ENCODE results near the gene CYP1A2. TPM values are rescaled to one million over a fixed set of nuclear protein-coding genes. Genes with fewer than 3 reads are reported as not detected.

The CYP1A2 gene
- total and polyA plus RNA-seq, 2 of the 13 experiments (the other 11 are each of a cell fraction or from before 2014, with no cell fraction given) = 0.07 TPM; not detected in 1

GRCh38 chr15:74799856-74800558, 51.4 kb downstream of the CYP1A2 start (continued):
- TF ChIP-seq SUZ12 (IDR thresholded peaks at IDR 0.05; ENCODE audit: low read depth, low read length) = no peak
- 0 out of 2 replicates have a peak, but pooled peaks have one; percentile 18 for TF ChIP-seq ARID5B (CRISPR knock-in tag; IDR thresholded peaks at IDR 0.05)
- TF ChIP-seq NAIF1 (CRISPR knock-in tag; IDR thresholded peaks at IDR 0.05; ENCODE audit: borderline replicate concordance) = no peak
- TF ChIP-seq, protein P1, sequence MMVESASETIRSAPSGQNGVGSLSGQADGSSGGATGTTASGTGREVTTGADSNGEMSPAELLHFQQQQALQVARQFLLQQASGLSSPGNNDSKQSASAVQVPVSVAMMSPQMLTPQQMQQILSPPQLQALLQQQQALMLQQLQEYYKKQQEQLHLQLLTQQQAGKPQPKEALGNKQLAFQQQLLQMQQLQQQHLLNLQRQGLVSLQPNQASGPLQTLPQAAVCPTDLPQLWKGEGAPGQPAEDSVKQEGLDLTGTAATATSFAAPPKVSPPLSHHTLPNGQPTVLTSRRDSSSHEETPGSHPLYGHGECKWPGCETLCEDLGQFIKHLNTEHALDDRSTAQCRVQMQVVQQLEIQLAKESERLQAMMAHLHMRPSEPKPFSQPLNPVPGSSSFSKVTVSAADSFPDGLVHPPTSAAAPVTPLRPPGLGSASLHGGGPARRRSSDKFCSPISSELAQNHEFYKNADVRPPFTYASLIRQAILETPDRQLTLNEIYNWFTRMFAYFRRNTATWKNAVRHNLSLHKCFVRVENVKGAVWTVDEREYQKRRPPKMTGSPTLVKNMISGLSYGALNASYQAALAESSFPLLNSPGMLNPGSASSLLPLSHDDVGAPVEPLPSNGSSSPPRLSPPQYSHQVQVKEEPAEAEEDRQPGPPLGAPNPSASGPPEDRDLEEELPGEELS (CRISPR knock-in tag; IDR thresholded peaks at IDR 0.05) = no peak
- TF ChIP-seq PLSCR1 (CRISPR knock-in tag; IDR thresholded peaks at IDR 0.05; ENCODE audit: borderline replicate concordance) = no peak
- TF ChIP-seq ZNF574 (CRISPR knock-in tag; IDR thresholded peaks at IDR 0.05) = no peak
- TF ChIP-seq CERS6 (CRISPR knock-in tag; IDR thresholded peaks at IDR 0.05) = no peak
- TF ChIP-seq ZSCAN20 (CRISPR knock-in tag; IDR thresholded peaks at IDR 0.05; ENCODE audit: borderline replicate concordance) = no peak
- no peak for TF ChIP-seq SETDB1 (CRISPR knock-in tag; IDR thresholded peaks at IDR 0.05; ENCODE audit: borderline replicate concordance)
- 0 out of 2 replicates have a peak, but pooled peaks have one; percentile 33 for TF ChIP-seq ZNF605 (CRISPR knock-in tag; IDR thresholded peaks at IDR 0.05)
- 0 out of 2 replicates have a peak, but pooled peaks have one; percentile 29 for TF ChIP-seq ZNF550 (CRISPR knock-in tag; IDR thresholded peaks at IDR 0.05; ENCODE audit: borderline replicate concordance)
- TF ChIP-seq FOXO4 (CRISPR knock-in tag; conservative IDR thresholded peaks at IDR 0.05) = no peak
- peak; percentile 44; the same call in 1 of the 2 replicates for TF ChIP-seq ZGPAT (CRISPR knock-in tag; IDR thresholded peaks at IDR 0.05)
